Measurements from ENCODE around the gene PRIM1.

The PRIM1 gene

DNA sequence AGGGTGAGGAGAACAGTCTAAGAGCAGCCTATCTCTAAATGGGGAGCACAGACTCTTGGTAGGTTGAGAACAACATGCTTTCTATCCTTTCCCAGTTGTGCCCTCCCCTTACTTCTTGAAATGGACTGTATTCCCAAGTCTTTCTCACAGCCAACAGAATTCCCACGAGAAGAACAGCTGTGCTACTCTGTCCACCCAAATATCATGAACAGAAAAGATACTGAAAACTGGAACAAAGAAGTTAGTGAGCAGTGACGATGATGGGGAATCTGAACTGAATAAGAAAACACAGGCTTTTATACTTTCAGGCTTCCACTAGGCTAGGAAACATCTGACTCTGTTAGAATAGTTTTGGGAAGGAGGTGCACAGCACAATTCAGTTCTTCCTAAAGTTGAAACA lies 30.4 kb downstream of the PRIM1 start:
- Mint-ChIP-seq H3K4me1 (peaks cover 72% of the 10 kb centered on the region), H3K36me3 (ENCODE audit: low read depth) (peaks cover 47% of the 10 kb centered on the region), H3K27ac (peak overlapping the region; percentile 17), H3K9me3 (no peaks in the 10 kb centered on the region), H3K4me3 (peak overlapping the region; percentile 99), H3K27me3 (ENCODE audit: low read depth, poor library complexity) (peaks cover 4% of the 10 kb centered on the region)
- TF ChIP-seq, protein P1, sequence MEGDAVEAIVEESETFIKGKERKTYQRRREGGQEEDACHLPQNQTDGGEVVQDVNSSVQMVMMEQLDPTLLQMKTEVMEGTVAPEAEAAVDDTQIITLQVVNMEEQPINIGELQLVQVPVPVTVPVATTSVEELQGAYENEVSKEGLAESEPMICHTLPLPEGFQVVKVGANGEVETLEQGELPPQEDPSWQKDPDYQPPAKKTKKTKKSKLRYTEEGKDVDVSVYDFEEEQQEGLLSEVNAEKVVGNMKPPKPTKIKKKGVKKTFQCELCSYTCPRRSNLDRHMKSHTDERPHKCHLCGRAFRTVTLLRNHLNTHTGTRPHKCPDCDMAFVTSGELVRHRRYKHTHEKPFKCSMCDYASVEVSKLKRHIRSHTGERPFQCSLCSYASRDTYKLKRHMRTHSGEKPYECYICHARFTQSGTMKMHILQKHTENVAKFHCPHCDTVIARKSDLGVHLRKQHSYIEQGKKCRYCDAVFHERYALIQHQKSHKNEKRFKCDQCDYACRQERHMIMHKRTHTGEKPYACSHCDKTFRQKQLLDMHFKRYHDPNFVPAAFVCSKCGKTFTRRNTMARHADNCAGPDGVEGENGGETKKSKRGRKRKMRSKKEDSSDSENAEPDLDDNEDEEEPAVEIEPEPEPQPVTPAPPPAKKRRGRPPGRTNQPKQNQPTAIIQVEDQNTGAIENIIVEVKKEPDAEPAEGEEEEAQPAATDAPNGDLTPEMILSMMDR (IDR thresholded peaks at IDR 0.05) = no peak
- no peak for DNase-seq

DNA sequence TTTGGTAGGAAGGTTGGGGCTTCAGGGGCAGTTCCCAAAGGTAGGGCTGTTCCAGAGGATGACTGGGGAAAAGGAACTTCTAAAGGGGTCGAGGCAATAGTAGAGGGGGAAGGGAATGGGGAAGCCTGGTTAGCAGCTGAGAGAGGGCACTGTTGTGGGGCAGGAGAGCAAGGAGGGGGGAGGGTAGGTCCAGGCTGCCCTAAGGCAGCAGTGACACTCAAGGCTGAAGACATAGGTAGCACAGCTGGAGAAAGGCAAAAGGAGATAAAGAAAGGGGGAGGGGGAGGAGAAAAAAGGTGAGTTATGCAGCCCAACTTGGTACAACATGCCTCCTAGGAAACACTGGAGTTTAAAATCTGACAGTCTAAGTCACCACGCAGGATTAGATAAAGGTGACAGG lies 30.9 kb downstream of the PRIM1 start:
- no peaks in the 10 kb centered on the region for H3K9me3 Mint-ChIP-seq
- DNase-seq = no peak
- H3K4me3 Mint-ChIP-seq = peak overlapping the region; percentile 99
- peaks cover 52% of the 10 kb centered on the region for H3K36me3 Mint-ChIP-seq (ENCODE audit: low read depth)
- H3K4me1 Mint-ChIP-seq = peaks cover 77% of the 10 kb centered on the region
- H3K27ac Mint-ChIP-seq = no peak overlapping the region
- H3K27me3 Mint-ChIP-seq (ENCODE audit: low read depth, poor library complexity) = peaks cover 4% of the 10 kb centered on the region
- TF ChIP-seq, protein P1 (IDR thresholded peaks at IDR 0.05) = no peak

DNA sequence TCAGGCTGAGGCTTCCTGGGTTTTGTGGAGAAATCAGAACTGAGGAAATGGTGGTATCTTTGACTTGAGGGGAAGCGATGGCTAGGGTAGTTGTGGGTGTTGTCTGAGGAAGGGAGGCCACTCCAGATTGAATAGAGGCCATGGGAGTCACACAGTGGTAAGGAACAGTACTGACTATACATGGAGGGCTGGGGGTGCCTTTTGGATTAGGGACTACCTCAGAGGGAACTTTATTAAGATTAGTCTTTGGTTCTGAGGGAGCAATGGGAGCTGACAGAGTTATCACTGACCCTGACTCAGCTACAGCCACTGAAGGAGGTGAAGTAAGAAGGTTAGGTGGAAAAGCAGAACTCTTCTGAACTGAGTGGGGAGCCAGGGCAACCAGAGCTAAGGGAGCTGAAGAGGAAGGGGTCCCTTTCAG lies 31.4 kb downstream of the PRIM1 start:
- H3K36me3 Mint-ChIP-seq (ENCODE audit: low read depth) = peaks cover 57% of the 10 kb centered on the region
- no peak for DNase-seq
- H3K4me1 Mint-ChIP-seq = peaks cover 77% of the 10 kb centered on the region
- H3K9me3 Mint-ChIP-seq = no peaks in the 10 kb centered on the region
- no peak overlapping the region for H3K27ac Mint-ChIP-seq
- peak overlapping the region; percentile 45 for H3K4me3 Mint-ChIP-seq
- peaks cover 4% of the 10 kb centered on the region for H3K27me3 Mint-ChIP-seq (ENCODE audit: low read depth, poor library complexity)
- TF ChIP-seq, protein P1 (IDR thresholded peaks at IDR 0.05) = no peak

DNA sequence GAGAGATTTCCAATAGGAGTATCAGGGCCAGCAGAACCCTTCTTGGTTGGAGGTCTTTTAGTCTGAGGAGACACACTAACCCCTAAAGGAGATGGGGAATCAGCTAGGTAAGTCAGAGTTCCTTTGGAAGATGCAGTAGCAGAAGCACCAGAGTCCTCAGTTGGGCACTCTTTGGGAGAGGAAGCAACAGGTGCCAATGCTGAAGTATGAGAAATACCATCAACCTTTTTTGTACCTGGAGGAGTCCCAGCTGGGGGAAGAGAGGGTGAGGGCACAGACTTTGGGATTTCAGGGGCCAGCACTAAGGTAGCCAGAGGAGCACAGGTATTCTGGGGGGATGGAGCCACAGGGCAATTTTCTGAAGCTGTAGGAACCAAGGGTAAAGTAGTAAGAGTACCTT lies 33.1 kb downstream of the PRIM1 start:
- Mint-ChIP-seq H3K4me1 (peaks cover 74% of the 10 kb centered on the region), H3K4me3 (peak overlapping the region; percentile 26), H3K27me3 (ENCODE audit: low read depth, poor library complexity) (peaks cover 4% of the 10 kb centered on the region), H3K9me3 (no peaks in the 10 kb centered on the region), H3K36me3 (ENCODE audit: low read depth) (peaks cover 74% of the 10 kb centered on the region), H3K27ac (peak overlapping the region; percentile 97)
- no peak for DNase-seq
- TF ChIP-seq, protein P1 (IDR thresholded peaks at IDR 0.05) = no peak

DNA sequence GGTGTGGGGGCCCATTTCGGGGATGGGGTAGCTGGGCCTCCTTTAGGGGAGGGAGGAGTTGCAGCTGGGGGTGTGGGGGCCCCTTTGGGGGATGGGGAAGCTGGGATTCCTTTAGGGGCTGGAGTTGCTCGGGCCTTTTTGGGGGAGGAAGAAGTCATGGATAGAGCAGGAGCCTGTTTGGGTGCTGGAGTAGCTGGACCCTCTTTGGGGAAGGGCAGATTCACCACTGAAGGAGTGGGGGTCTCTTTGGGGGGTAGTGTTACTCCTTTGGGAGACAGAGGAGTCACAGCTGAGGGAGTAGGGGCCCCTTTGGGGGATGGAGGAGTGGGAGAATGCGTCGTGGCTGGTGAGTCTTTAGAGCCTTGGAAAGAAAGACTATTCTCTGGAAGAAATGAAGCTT lies 33.5 kb downstream of the PRIM1 start:
- TF ChIP-seq, protein P1 (IDR thresholded peaks at IDR 0.05) = no peak

DNA sequence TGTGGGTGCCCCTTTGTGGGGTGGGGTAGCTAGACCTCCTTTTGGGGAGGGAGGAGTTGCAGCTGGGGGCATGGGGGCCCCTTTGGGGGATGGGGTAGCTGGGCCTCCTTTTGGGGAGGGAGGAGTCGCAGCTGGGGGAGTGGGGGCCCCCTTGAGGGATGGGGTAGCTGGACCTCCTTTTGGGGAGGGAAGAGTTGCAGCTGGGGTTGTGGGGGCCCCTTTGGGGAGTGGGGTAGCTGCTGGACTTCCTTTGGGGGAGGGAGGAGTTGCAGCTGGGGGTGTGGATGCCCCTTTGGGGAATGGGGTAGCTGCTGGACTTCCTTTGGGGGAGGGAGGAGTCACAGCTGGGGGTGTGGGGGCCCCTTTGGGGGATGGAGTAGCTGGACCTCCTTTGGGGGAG lies 34.0 kb downstream of the PRIM1 start:
- no peak for DNase-seq
- Mint-ChIP-seq H3K27ac (no peak overlapping the region), H3K4me1 (peaks cover 65% of the 10 kb centered on the region), H3K27me3 (ENCODE audit: low read depth, poor library complexity) (peaks cover 4% of the 10 kb centered on the region), H3K9me3 (no peaks in the 10 kb centered on the region), H3K4me3 (no peak overlapping the region), H3K36me3 (ENCODE audit: low read depth) (peaks cover 83% of the 10 kb centered on the region)
- TF ChIP-seq, protein P1 (IDR thresholded peaks at IDR 0.05) = no peak

More for the DNA sequence above, 33.5 kb downstream of the PRIM1 start:
- Mint-ChIP-seq H3K9me3 (no peaks in the 10 kb centered on the region), H3K4me3 (peak overlapping the region; percentile 26), H3K27me3 (ENCODE audit: low read depth, poor library complexity) (peaks cover 4% of the 10 kb centered on the region), H3K4me1 (peaks cover 70% of the 10 kb centered on the region), H3K27ac (peak overlapping the region; percentile 97), H3K36me3 (ENCODE audit: low read depth) (peaks cover 78% of the 10 kb centered on the region)
- no peak for DNase-seq
